GM19328 (cell line): Measurements from ENCODE around the gene ACR.
"Not testable (repeated sequence)": the region's sequence is repeated elsewhere in the genome, so short reads cannot be mapped to it uniquely, and the experiment has no call there.

Experiments used
- ATAC-seq: cut with Tn5 transposase; IDR thresholded peaks from one replicate; pipeline ENCODE4 v1.9.1; 2021; ENCODE audit warnings: mild to moderate bottlenecking, moderate library complexity; ENCODE audit not compliant: unreplicated experiment

ACR gene

DNA sequence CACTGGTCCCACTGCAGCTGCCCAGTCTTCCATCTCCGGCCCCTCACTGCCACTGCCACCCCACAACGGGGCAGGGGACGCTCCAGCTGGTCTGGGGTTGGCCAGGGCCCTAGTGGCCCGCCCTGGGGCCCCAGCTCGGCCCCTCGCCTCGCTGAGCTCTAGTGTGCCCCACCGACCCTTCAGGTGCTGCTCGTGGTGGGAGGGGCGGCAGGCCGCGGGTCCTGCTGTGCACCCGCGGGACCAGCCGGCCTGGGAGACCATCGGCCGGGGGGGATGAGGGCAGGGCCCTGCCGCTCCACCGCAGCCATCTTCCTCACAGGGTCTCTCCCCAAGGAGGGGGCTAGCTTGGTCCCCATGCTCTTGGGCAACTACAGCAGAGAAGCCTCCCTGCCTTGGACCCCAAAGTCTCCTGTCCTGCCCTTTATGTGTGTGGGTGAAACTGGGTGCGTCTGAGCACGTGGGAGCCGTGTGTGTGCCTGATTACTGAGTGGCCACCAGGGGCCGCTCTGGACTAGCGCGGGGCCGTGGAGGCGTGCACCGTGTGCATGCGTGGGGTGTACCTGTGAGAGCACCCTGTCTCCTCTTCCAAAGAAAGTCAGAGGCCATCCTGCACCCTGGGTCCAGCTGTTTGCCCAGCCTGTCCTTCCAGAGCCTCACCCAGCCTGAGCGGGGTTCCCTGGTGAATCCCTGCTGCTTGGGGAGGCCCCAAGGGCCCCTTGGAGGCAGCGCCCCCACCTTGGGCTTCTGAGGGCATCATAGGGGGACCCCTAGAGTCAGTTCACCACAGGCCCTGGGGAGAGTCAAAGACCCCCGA is 6.0 kb upstream of the ACR start:
- no peak for ATAC-seq

DNA sequence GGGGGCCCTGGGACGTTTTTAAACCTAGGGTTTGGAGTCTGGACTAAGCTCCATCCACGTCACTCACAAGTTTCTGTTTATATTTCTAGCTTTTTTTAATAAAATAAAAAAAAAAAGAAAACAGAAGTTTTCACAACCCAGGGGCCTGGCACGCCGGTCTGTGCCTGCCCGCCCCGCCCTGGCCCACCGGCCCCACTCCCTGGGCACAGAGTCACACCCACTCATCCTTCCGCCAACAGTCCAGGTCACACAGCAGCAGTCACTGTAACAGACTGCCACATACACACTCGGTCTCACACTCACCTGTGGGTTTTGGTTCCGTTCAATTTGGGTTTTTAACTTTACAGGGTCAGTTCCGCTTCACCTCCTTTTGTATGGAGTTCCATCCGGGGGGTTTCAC is 5.3 kb upstream of the ACR start:
- no peak for ATAC-seq

DNA sequence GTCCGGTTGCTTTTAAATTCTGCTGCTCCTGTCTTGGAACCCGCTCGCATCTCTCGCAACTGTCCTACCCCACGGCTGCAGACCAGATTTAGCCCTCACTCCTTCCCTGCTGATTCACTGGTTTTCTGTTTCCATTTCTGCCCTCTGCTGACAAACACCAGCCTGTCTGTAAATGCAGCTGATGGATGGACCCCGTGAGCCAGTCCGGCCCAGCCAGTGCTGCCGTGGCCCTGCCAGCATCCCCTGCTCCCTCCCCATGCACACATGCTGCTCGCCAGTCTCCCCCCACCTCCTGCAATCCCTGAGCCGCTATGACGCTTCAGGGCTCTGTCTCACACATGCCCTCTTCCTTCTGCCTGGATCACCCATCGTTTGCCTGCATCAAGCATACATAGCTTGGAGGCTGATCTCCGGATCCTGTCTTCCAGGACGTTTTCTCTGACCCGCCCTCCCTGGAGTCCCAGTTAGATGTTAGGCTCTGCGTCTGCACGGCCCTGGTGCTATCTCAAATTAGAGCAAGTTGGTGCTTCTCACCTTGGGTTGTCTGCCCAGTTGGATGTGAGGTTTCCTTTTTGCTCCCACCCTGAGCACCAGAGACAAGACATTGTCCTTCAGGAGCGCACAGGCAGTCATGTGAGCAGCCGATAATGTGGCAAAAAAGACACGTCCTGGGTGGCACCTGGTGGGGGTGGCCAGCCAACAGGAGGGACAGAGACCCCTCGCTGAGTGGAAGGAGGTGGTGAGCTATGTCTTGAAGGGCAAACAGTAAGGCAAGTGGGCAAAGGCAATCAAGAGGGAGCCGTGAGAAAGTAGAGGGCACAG is 4.3 kb upstream of the ACR start:
- no peak for ATAC-seq

DNA sequence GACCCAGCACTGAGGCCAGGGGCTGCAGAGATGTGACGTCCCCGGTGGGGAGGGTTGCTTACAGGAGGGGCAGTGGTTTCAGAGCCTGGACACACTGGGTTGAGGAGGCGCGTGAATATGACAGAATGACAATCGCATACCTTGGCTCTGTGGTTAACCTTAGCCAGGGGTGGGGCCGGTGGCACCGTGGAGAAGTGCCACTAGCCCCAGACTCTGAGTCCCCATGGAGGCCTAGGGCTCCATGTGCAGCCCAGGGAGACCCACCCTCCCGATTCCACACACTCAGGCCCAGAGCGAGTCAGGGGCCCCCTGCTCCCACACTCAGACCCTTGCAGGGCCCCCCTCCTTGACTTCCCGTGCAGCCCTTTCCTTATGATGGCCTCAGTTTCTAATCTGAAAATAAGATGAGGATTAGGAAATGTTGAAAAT is 3.6 kb upstream of the ACR start:
- ATAC-seq = no peak

DNA sequence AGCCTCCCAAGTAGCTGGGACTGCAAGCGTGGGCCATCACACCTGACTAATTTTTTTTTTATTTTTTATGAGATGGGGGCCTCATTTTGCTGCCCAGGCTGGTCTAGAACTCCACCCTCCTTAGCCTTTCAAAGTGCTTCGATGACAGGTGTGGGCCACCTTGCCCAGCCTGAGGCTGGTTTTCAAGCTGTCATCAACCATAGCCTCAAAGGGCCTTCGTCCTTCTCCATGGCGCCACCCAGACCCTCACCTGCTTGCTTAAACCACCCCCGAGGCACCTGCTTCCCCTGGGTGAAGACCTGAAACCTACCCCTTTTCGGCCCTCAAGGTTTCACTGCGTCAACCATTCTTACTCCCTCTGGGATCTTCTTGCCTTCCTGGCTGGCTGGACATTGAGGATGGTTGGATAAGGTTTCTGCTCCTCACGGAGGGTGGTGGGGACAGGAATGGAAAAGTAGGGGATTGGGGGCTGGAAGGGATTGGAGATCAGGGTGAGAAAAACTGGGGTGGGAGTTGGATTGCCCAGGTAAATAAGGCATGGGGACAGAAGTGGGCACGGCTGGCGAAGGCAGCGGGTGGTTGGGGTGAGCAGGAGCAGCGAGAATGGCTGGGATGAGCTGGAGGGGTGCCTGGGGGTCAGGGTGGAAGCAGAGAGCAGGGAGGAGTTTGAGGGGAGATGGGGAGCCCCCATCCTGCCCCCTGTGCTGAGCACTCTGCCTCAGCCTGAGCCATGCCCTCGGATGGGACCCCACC is 2.8 kb upstream of the ACR start:
- ATAC-seq = no peak

DNA sequence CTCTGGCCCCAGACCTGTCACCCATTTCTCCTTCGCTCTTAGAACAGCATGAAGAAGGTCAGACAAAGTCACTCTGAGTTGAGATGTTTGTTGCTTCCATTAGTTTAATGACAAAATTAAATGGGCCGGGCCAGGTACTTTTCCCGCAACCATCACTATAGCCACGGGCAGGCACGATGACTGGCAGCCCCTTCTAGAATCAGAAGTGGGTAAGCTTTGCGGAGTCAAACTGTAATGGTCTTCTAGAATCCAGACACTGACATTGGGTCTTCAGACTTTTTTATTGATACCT is 2.3 kb upstream of the ACR start:
- ATAC-seq = no peak

DNA sequence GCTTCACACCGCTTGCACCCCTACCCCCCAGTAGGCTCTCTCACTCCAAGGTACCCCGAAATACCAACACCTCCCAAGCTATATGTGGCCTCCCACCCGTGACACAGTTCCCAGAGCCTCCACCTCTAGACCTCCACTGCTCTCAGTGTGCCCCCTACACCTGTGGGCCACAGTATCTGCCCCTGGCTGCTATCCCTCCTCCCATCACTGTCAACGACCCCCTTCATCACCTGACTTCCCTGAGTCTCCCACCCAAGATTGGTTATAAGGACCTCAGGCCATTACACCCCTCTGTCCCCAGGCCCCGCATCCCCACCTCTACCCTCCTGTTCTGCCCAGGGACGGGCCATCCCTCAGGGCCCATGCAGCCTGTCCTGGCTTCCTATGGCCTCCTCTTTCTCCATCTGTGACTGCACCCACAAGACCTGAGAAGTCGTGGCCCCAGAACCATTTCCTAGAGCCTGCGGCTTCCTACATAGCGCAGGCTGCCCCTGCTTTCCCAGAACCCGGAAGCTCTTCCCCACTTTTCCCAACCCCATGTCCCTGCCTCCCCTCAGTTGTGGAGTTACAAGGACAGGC is 734 bp downstream of the ACR start:
- ATAC-seq = no peak

DNA sequence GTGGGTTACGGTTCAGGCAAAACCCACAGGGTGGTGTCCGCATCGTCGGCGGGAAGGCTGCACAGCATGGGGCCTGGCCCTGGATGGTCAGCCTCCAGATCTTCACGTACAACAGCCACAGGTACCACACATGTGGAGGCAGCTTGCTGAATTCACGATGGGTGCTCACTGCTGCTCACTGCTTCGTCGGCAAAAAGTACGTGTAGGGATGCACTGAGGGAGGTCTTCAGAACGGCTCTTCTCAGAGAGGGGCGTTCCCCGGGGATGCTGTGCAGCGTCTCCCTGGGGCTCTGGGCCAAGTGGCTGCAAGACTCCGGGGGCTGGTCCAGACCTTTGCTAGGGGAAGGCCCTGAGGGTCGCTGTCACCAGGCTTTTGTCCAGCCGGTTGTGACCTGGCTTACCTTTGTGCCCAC is 1.3 kb downstream of the ACR start:
- ATAC-seq = no peak

DNA sequence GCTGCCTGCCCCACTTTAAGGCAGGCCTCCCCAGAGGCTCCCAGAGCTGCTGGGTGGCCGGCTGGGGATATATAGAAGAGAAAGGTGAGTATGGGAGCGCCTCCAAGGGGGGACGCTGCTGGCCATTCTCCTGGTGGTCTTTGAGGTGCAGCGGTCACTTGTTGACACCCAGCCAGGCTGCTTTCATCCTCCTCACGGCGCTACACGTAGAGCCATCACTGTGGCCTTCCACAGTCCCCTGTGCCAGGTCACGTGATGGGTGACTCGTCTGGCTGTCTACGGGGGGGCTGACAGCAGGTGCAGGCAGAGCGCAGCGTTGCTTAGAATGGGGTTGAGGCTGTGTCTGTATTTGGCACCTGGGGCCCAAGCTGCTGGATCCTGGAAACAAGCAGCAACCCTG is 1.9 kb downstream of the ACR start:
- ATAC-seq = no peak

DNA sequence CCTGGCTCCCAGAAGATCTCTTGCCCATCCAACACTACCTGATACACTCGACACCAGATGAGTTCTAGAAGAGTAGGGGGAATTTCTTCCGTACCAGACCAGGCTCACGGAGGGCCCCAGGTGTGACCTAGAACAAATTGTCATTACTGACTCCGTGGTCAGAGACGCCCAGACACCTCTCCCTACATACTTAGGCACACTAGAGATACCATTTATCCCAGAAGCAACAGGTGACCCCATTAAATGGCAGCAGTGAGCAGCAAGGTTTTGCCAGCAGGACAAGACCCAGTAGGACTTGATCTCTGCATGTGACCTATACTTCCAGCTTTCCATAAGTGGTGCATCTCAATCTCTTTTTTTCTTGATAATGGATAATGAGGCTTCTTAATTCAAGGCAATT is 2.7 kb downstream of the ACR start:
- ATAC-seq = not testable (repeated sequence)

DNA sequence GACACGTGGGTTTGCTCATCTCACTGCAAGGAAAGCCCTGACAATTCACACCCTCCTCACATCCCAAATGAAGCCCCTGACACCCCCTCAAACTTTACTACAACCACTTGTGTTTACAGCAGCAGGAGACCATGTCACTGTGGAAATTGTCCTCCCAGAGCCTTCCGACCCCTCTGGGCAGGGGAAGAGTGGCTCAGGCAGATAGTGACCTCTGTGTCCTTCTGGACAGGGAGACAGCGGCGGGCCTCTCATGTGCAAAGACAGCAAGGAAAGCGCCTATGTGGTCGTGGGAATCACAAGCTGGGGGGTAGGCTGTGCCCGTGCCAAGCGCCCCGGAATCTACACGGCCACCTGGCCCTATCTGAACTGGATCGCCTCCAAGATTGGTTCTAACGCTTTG is 6.4 kb downstream of the ACR start:
- ATAC-seq = not testable (repeated sequence)

DNA sequence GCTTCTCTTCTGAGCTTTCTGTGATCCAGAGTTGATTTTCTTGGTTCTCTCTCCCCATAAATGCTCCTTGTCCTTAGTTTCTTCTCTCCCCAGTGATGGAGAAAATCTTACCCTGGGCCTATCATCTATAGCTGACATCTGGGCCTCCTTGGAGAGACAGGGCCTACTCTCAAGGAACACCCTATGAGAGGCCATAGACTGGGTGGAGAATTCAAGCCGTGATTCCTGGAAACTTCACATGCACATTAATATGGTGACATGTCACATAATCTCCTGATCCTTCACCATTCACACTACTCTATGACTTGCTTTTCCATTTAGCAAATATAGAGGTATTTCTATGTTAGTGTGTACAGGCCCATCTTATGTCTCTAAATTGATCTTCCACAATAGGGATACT is 9.5 kb downstream of the ACR start:
- not testable (repeated sequence) for ATAC-seq

DNA sequence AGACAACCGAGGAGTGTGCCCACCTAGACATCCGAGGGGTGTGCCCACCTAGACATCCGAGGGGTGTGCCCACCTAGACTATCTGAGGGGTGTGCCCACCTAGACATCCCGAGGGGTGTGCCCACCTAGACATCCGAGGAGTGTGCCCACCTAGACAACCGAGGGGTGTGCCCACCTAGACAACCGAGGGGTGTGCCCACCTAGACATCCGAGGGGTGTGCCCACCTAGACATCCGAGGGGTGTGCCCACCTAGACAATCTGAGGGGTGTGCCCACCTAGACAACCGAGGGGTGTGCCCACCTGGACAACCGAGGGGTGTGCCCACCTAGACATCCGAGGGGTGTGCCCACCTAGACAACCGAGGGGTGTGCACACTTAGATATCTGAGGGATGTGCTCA is 10.6 kb downstream of the ACR start:
- ATAC-seq = not testable (repeated sequence)

DNA sequence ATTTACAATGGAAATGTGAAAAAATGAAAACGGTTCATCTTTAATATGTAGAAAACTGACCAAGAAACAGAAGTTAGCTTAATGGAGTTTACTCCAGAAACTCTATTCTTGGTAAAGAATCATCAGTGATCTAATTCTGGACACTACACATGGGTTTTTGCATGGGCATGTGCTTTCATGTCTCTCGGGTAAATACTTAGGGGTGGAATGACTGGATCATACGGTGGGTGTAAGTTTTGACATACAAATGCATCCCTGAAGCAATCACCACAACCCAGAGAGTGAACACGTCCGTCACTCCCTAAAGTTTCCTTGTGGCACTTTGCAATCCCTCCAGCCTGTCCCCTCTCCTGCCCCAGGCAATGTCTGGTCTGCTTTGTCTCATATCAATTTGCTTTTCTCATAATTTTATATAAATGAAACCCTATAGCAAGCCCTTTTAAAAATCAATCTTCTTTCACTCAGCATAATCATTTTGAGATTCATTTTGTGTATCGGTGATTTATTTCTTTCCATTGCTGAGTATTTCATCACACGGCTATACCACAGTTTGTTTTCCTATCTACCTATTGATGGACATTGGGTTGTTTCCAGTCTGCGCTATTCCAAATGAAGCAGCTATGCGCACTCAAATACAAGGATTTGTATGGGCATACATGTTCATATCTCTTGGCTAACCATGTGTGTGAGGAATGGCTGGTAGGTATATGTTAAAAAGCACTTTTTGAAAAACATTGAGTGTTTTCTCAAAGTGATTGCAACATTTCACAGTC is 11.5 kb downstream of the ACR start:
- not testable (repeated sequence) for ATAC-seq

DNA sequence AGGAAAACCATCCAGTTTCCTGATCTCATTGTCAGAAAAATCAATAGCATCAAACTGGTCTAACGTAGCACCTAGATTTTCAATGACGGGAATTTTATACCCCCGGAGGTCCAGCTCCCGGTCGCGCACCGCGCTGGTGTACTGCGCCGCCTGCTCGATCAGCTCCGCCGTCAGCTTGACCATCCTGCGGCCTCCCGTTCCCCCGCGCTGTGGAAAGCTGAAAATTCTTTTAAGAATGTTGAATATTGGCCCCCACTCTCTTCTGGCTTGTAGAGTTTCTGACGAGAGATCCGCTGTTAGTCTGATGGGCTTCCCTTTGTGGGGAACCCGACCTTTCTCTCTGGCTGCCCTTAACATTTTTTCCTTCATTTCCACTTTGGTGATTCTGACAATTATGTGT is 17.2 kb downstream of the ACR start:
- ATAC-seq = not testable (repeated sequence)

DNA sequence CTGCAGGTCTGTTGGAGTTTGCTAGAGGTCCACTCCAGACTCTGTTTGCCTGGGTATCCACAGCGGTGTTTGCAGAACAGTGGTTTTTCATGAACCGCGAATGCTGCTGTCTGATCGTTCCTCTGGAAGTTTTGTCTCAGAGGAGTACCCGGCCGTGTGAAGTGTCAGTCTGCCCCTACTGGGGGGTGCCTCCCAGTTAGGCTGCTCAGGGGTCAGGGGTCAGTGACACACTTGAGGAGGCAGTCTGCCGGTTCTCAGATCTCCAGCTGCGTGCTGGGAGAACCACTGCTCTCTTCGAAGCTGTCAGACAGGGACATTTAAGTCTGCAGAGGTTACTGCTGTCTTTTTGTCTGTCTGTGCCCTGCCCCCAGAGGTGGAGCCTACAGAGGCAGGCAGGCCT is 18.4 kb downstream of the ACR start:
- ATAC-seq = not testable (repeated sequence)

DNA sequence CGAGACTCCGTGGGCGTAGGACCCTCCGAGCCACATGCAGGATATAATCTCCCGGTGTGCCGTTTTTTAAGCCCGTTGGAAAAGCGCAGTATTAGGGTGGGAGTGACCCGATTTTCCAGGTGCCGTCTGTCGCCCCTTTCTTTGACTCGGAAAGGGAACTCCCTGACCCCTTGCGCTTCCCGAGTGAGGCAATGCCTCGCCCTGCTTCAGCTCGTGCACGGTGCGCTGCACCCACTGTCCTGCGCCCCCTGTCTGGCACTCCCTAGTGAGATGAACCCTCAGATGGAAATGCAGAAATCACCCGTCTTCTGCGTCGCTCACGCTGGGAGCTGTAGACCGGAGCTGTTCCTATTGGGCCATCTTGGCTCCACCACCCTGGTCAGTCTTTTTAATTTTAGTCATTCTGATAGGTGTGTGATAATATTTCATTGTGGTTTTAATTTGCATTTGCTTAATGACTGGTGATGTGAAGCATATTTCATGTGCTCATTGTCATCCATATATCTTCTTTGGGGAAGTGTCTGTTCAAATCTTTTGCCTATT is 19.0 kb downstream of the ACR start:
- not testable (repeated sequence) for ATAC-seq

DNA sequence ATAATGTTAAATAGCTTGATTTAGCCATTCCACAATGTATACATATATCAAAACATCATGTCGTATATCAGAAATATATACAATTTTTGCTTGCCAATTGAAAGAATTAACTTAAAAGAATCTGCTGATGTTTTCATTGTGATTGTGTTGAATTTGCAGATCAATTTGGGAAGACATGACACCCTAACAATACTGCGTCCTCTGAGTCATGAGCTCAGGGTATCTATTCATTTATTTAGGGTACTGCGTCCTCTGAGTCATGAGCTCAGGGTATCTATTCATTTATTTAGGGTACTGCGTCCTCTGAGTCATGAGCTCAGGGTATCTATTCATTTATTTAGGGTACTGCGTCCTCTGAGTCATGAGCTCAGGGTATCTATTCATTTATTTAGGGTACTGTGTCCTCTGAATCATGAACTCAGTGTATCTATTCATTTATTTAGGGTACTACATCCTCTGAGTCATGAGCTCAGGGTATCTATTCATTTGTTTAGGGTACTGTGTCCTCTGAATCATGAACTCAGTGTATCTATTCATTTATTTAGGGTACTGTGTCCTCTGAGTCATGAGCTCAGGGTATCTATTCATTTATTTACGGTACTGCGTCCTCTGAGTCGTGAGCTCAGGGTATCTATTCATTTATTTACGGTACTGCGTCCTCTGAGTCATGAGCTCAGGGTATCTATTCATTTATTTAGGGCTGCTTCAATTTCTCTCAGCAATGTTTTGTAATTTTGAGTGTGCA is 21.8 kb downstream of the ACR start:
- ATAC-seq = not testable (repeated sequence)

DNA sequence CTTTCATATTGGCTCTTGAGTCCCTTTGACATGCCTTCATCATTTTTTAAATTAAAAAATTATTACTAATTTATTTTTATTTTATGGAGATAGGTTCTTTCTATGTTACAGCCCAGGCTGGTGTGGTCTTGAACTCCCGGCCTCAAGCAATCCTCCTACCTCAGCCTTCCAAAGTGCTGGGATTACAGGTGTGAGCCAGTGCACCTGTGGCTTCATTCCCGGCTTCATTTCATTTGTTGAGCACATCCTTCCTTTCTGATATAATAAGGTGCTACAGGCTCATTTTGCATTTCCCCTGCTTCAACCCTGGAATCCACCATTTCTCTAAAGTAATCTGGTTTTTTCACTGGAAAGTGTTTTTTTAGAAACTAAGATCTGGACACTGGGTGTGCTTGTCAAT is 23.8 kb downstream of the ACR start:
- not testable (repeated sequence) for ATAC-seq
